SJCRH30 (cell line): ENCODE measurements around the gene BRIX1. TPM values are rescaled to one million over a fixed set of nuclear protein-coding genes. Genes with fewer than 3 reads are reported as not detected.
"Not testable (repeated sequence)": the region's sequence is repeated elsewhere in the genome, so short reads cannot be mapped to it uniquely, and the experiment has no call there.

ENCODE experiments used
- DNase-seq, 2 experiments: peaks; one replicate each; pipeline ENCODE4 v3.0.0-alpha.2; 2015 to 2020
- H3K27ac ChIP-seq: fragments of 250-450 bp; sonication (Bioruptor Pico); 2 replicates; pipeline ENCODE4 v1.5.1; 2020; ENCODE audit warnings: mild to moderate bottlenecking, moderate library complexity
- H3K27me3 ChIP-seq: fragments of 250-450 bp; sonication (Bioruptor Pico); 2 replicates; pipeline ENCODE4 v1.5.1; 2020; ENCODE audit warnings: mild to moderate bottlenecking, moderate library complexity
- H3K36me3 ChIP-seq: fragments of 250-450 bp; sonication (Bioruptor Pico); 2 replicates; pipeline ENCODE4 v1.5.1; 2020; ENCODE audit warnings: mild to moderate bottlenecking, moderate library complexity
- H3K4me1 ChIP-seq: fragments of 250-450 bp; sonication (Bioruptor Pico); 2 replicates; pipeline ENCODE4 v1.5.1; 2020; ENCODE audit warnings: mild to moderate bottlenecking, moderate library complexity
- H3K4me3 ChIP-seq: fragments of 250-450 bp; sonication (Bioruptor Pico); 2 replicates; pipeline ENCODE4 v1.5.1; 2020; ENCODE audit warnings: mild to moderate bottlenecking, moderate library complexity
- H3K9me3 ChIP-seq: fragments of 250-450 bp; sonication (Bioruptor Pico); replicated peaks from 2 replicates; pipeline ENCODE4 v1.5.1; 2020; ENCODE audit warnings: mild to moderate bottlenecking, moderate library complexity
- total RNA-seq: library from RNA; depleted of rRNA; stranded (reverse); fragments of >200 nt; shearing (Covaris generic); gene quantifications from 2 replicates; pipeline ENCODE4 v1.2.3, GENCODE V29; 2014; rRNA removed

The BRIX1 gene
- total RNA-seq, 1 experiment from 2014 or later = 161 TPM

GRCh38 chr5:34967540-34967939 lies 52.0 kb downstream of the BRIX1 start:
- Histone ChIP-seq H3K4me3 (no peak overlapping the region), H3K27ac (no peak overlapping the region), H3K27me3 (no peaks in the 10 kb centered on the region), H3K4me1 (no peaks in the 10 kb centered on the region), H3K9me3 (peaks cover 6% of the 10 kb centered on the region; the same call in 1 of the 2 replicates), H3K36me3 (no peaks in the 10 kb centered on the region)
- DNase-seq = no peak

GRCh38 chr5:34968258-34968657 lies 52.7 kb downstream of the BRIX1 start:
- Histone ChIP-seq H3K9me3 (peaks cover 6% of the 10 kb centered on the region; the same call in 1 of the 2 replicates), H3K27me3 (no peaks in the 10 kb centered on the region), H3K4me1 (no peaks in the 10 kb centered on the region), H3K36me3 (no peaks in the 10 kb centered on the region), H3K4me3 (no peak overlapping the region), H3K27ac (no peak overlapping the region)
- DNase-seq = no peak

GRCh38 chr5:34970552-34970951 lies 55.0 kb downstream of the BRIX1 start:
- peaks cover 5% of the 10 kb centered on the region; the same call in 1 of the 2 replicates for H3K9me3 ChIP-seq
- no peak for DNase-seq
- H3K36me3 ChIP-seq = no peaks in the 10 kb centered on the region
- no peak overlapping the region for H3K4me3 ChIP-seq
- no peaks in the 10 kb centered on the region for H3K4me1 ChIP-seq
- H3K27ac ChIP-seq = no peak overlapping the region
- no peaks in the 10 kb centered on the region for H3K27me3 ChIP-seq

- H3K4me1 ChIP-seq, H3K36me3 ChIP-seq, H3K27ac ChIP-seq, DNase-seq, H3K27me3 ChIP-seq, H3K9me3 ChIP-seq, H3K4me3 ChIP-seq: not testable (repeated sequence)
Observed at GRCh38 chr5:34971655-34972054, 56.1 kb downstream of the BRIX1 start.

Other genes starting within 250 kb of the BRIX1 start
- gene TTC23L, start 76.5 kb upstream of the BRIX1 start, total RNA-seq = not detected in 2 replicates
- gene RAD1, start 207 bp upstream of the BRIX1 start, total RNA-seq = 64.9 and 65.8 TPM in 2 replicates
- gene DNAJC21, start 13.8 kb downstream of the BRIX1 start, total RNA-seq = 64.9 and 68.8 TPM in 2 replicates
- gene AGXT2, start 132.2 kb downstream of the BRIX1 start, total RNA-seq = not detected in 2 replicates